HCT116 (cell line): Measurements from ENCODE around the gene TRAF3IP1. TPM values are rescaled to one million over a fixed set of nuclear protein-coding genes. Genes with fewer than 3 reads are reported as not detected.

Source experiments
- ATAC-seq: fragments of 200-7000 bp; cut with Tn5 transposase; 2 replicates; pipeline ENCODE4 v1.9.1; 2020; ENCODE audit warnings: mild to moderate bottlenecking, moderate library complexity
- BruUV-seq: library from RNA; stranded (reverse); fragments of 400-500 nt; replicated peaks from 2 replicates; lab custom pipeline; 2021; lab: Mats Ljungman, UMichigan
- CTCF ChIA-PET: fragments of 300-600 bp; sonication (Branson Sonifier 250); formaldehyde crosslinking; loops from one replicate; lab custom pipeline; 2021; ENCODE audit warnings: antibody characterized with exemption; lab: Charles Lee
- POLR2A ChIA-PET: fragments of 300-600, 350-600 bp; sonication (Branson Sonifier 250); formaldehyde crosslinking; loops from one replicate; lab custom pipeline; 2021; ENCODE audit warnings: antibody characterized with exemption; lab: Charles Lee
- RAD21 ChIA-PET, 2 experiments: fragments of 300-600 bp; sonication (Branson Sonifier 250); formaldehyde crosslinking; loops; one replicate each; lab custom pipeline; 2023; ENCODE audit warnings: low total read pairs in 2 of 2; ENCODE audit not compliant: uncharacterized antibody in 2 of 2, unreplicated experiment in 2 of 2, low non-redundant PET in 1 of 2; lab: Charles Lee
- DNase-seq: peaks from one replicate; pipeline ENCODE4 v3.0.0-alpha.2; 2010; ENCODE audit warnings: low read depth, low spot score
- H2AFZ ChIP-seq: fragments of 200-600 bp; shearing (Covaris generic), sonication (generic); 2 replicates; pipeline ENCODE4 v1.6.1; 2017; ENCODE audit warnings: low read depth, mixed run types, mixed read lengths, antibody characterized with exemption, low read length; ENCODE audit not compliant: poor library complexity, severe bottlenecking
- H3K27ac ChIP-seq: 2 replicates; pipeline ENCODE4 v1.5.1; 2012; ENCODE audit warnings: low read depth, low read length
- H3K27me3 ChIP-seq: fragments of 200-600 bp; sonication (generic); 2 replicates; pipeline ENCODE4 v1.6.1; 2016; ENCODE audit warnings: mixed run types, low read length, mixed read lengths; ENCODE audit not compliant: insufficient read depth
- H3K36me3 ChIP-seq, 2 experiments: fragments of 200-500 bp in 1 of 2; fragments of 200-600 bp in 1 of 2; sonication (Bioruptor generic) in 1 of 2; sonication (generic) in 1 of 2; 2 replicates each; pipeline versions ENCODE4 v1.5.1 to v1.6.1; 2014 to 2016; ENCODE audit warnings: low read length in 2 of 2, inconsistent platforms in 1 of 2, mixed read lengths in 1 of 2, mixed run types in 1 of 2; ENCODE audit not compliant: insufficient read depth in 2 of 2, control insufficient read depth in 1 of 2
- H3K4me1 ChIP-seq, 2 experiments: fragments of 200-600 bp in 1 of 2; sonication (generic) in 1 of 2; 2 replicates each; pipeline versions ENCODE4 v1.5.1 to v1.6.1; 2012 to 2017; ENCODE audit warnings: low read length in 2 of 2, inconsistent platforms in 1 of 2, mild to moderate bottlenecking in 1 of 2, mixed read lengths in 1 of 2, mixed run types in 1 of 2, moderate library complexity in 1 of 2; ENCODE audit not compliant: insufficient read depth in 2 of 2, control insufficient read depth in 1 of 2
- H3K4me2 ChIP-seq: fragments of 200-600 bp; sonication (generic); 2 replicates; pipeline ENCODE4 v1.6.1; 2017; ENCODE audit warnings: mixed run types, low read length, mixed read lengths
- H3K4me3 ChIP-seq, 2 experiments: fragments of 200-600 bp in 1 of 2; sonication (generic) in 1 of 2; replicated peaks in 1 of 2; 2 replicates each; pipeline ENCODE4 v1.5.1; 2011 to 2016; ENCODE audit warnings: low read length in 2 of 2, control low read depth in 1 of 2, low read depth in 1 of 2, mild to moderate bottlenecking in 1 of 2, mixed read lengths in 1 of 2, mixed run types in 1 of 2
- H3K79me2 ChIP-seq: fragments of 200-600 bp; sonication (generic); 2 replicates; pipeline ENCODE4 v1.6.1; 2017; ENCODE audit warnings: mild to moderate bottlenecking, mixed run types, low read length, moderate library complexity, mixed read lengths; ENCODE audit not compliant: insufficient read depth
- H3K9ac ChIP-seq: fragments of 200-600 bp; sonication (generic); 2 replicates; pipeline ENCODE4 v1.6.1; 2016; ENCODE audit warnings: low read length, mixed read lengths
- H3K9me2 ChIP-seq: fragments of 200-600 bp; sonication (generic), shearing (Covaris generic); 2 replicates; pipeline ENCODE4 v1.6.1; 2017; ENCODE audit warnings: mixed run types, mild to moderate bottlenecking, moderate library complexity; ENCODE audit not compliant: insufficient read depth
- H3K9me3 ChIP-seq, 2 experiments: fragments of 200-500 bp in 1 of 2; fragments of 200-600 bp in 1 of 2; sonication (Bioruptor generic) in 1 of 2; sonication (generic) in 1 of 2; 2 replicates each; pipeline ENCODE4 v1.6.1; 2014 to 2017; ENCODE audit warnings: low read length in 2 of 2, mixed read lengths in 2 of 2, inconsistent platforms in 1 of 2, low read depth in 1 of 2, mild to moderate bottlenecking in 1 of 2, mixed run types in 1 of 2, moderate library complexity in 1 of 2; ENCODE audit not compliant: control insufficient read depth in 1 of 2, insufficient read depth in 1 of 2
- H4K20me1 ChIP-seq: fragments of 200-600 bp; sonication (generic), shearing (Covaris generic); 2 replicates; pipeline ENCODE4 v1.6.1; 2017; ENCODE audit warnings: mixed run types, mild to moderate bottlenecking, moderate library complexity; ENCODE audit not compliant: insufficient read depth
- CBX3 ChIP-seq: IDR thresholded peaks from 2 replicates; pipeline ENCODE4 v1.6.1; 2012; ENCODE audit warnings: low read depth
- EGR1 ChIP-seq: IDR thresholded peaks from 2 replicates; pipeline ENCODE4 v1.6.1; 2012; ENCODE audit warnings: low read depth
- ELF1 ChIP-seq: IDR thresholded peaks from 2 replicates; pipeline ENCODE4 v1.6.1; 2012; ENCODE audit warnings: low read depth, borderline replicate concordance
- EZH2 ChIP-seq: fragments of 200-600 bp; sonication (generic); IDR thresholded peaks from 2 replicates; pipeline ENCODE4 v1.6.1; 2017; ENCODE audit warnings: antibody characterized with exemption, mixed run types
- EZH2phosphoT487 ChIP-seq: fragments of 200-600 bp; IDR thresholded peaks from 2 replicates; pipeline ENCODE4 v1.6.1; 2018; ENCODE audit warnings: antibody characterized with exemption, borderline replicate concordance
- JUND ChIP-seq: IDR thresholded peaks from 2 replicates; pipeline ENCODE4 v1.6.1; 2012
- POLR2A ChIP-seq: IDR thresholded peaks from 2 replicates; pipeline ENCODE4 v1.7.0; 2011; ENCODE audit warnings: borderline replicate concordance; ENCODE audit not compliant: insufficient read depth, insufficient read length; ENCODE audit errors: extremely low read depth
- POLR2AphosphoS5 ChIP-seq: IDR thresholded peaks from 2 replicates; pipeline ENCODE4 v1.6.1; 2011; ENCODE audit warnings: mild to moderate bottlenecking, low read depth, low read length, moderate library complexity
- RAD21 ChIP-seq: IDR thresholded peaks from 2 replicates; pipeline ENCODE4 v1.6.1; 2012; ENCODE audit warnings: low read depth, mild to moderate bottlenecking
- SIN3A ChIP-seq: IDR thresholded peaks from 2 replicates; pipeline ENCODE4 v1.6.1; 2012; ENCODE audit warnings: low read depth
- SP1 ChIP-seq: IDR thresholded peaks from 2 replicates; pipeline ENCODE4 v1.6.1; 2012; ENCODE audit warnings: low read depth
- SRF ChIP-seq: IDR thresholded peaks from 2 replicates; pipeline ENCODE4 v1.6.1; 2012; ENCODE audit warnings: low read depth
- TCF7L2 ChIP-seq: IDR thresholded peaks from 2 replicates; pipeline ENCODE4 v1.7.0; 2011; ENCODE audit warnings: borderline replicate concordance, inconsistent platforms; ENCODE audit not compliant: insufficient read depth, insufficient read length; ENCODE audit errors: extremely low read depth
- YY1 ChIP-seq: IDR thresholded peaks from 2 replicates; pipeline ENCODE4 v1.6.1; 2011; ENCODE audit warnings: low read length, low read depth, moderate library complexity, mild to moderate bottlenecking; ENCODE audit not compliant: insufficient replicate concordance; ENCODE audit errors: extremely low read depth
- ZFX ChIP-seq: fragments of 450-650 bp; IDR thresholded peaks from 2 replicates; pipeline ENCODE4 v1.6.1; 2017
- ZNF274 ChIP-seq: fragments of 200-500 bp; sonication (Bioruptor generic); IDR thresholded peaks from 2 replicates; pipeline ENCODE4 v1.6.1; 2014; ENCODE audit warnings: mild to moderate bottlenecking, low read depth, low read length, inconsistent platforms
- intact Hi-C: fragments of 100-400 bp; cut with micrococcal nuclease; formaldehyde crosslinking; loops from 2 replicates; pipeline ENCODE4 v1.10.0; 2022
- total RNA-seq: library from RNA; stranded (reverse); gene quantifications from one replicate; pipeline ENCODE4 v1.2.1, GENCODE V29; 2021; ENCODE audit not compliant: unreplicated experiment
- TF ChIP-seq, protein P1 (sequence below): IDR thresholded peaks from 2 replicates; pipeline ENCODE4 v1.6.1; 2012
- TF ChIP-seq, protein P2 (sequence below): IDR thresholded peaks from 2 replicates; pipeline ENCODE4 v1.6.1; 2012
- TF ChIP-seq, protein P3 (sequence below): IDR thresholded peaks from 2 replicates; pipeline ENCODE4 v1.6.1; 2011; ENCODE audit warnings: mild to moderate bottlenecking, low read length, moderate library complexity; ENCODE audit not compliant: insufficient replicate concordance; ENCODE audit errors: extremely low read depth
- TF ChIP-seq, protein P4 (sequence below), 3 experiments: fragments of 200-600 bp in 1 of 3; sonication (generic) in 1 of 3; IDR thresholded peaks in 2 of 3; conservative IDR thresholded peaks in 1 of 3; 2 replicates each; pipeline ENCODE4 v1.5.1; 2012 to 2017; ENCODE audit warnings: low read depth in 2 of 3, low read length in 2 of 3, antibody characterized with exemption in 1 of 3, borderline replicate concordance in 1 of 3, control low read depth in 1 of 3, mild to moderate bottlenecking in 1 of 3, mixed read lengths in 1 of 3, mixed run types in 1 of 3, moderate library complexity in 1 of 3; ENCODE audit not compliant: insufficient read depth in 1 of 3

The TRAF3IP1 gene
- total RNA-seq, 1 experiment from 2014 or later: 19.4 TPM

DNA sequence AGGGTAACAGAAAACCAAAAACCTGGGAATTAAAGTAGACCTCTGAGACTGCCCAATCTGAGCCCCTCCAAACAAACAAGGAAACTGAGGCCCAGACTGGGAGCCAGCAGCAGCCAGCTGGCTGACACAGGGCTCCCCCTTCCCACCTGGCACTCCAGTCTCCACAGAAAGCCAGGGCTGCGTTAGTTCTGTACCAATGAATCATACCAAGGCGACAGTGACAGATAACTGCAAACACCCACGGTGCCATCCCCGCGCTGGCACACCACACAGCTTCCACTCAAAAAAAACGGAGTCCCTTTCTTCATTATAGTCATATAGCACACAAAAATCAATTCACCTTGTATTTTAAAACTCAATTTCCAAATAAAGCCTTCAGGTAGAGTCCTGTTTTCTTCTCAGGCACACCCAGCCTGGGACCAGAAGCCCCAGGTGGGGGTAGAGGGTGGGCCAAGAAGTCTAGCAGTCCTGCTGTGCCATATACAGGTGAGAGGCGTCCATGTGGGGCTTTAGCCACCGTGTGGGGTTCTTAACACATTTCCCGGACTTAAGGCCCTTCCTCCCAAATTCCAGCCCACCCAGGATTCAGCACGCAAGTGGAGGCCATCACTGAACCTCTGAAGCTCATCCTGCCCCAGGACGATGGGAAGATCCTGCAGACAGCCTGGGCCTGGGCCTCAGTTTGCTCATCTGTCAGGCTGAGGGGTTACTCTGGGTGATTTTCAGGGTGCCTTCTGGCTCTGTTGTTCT is 33.2 kb upstream of the TRAF3IP1 start:
- Histone ChIP-seq H3K4me1 (peaks cover 21 to 41% of the 10 kb centered on the region in 2 experiments), H3K27ac (no peak overlapping the region), H3K9me2 (no peaks in the 10 kb centered on the region), H3K79me2 (peaks cover 40% of the 10 kb centered on the region), H3K36me3 (no peaks in the 10 kb centered on the region), H3K4me2 (peak overlapping the region; percentile 96), H3K9me3 (no peaks in the 10 kb centered on the region), H4K20me1 (no peaks in the 10 kb centered on the region), H3K9ac (peak overlapping the region; percentile 83), H2AFZ (no peak overlapping the region), H3K4me3 (peak overlapping the region; percentile 73 to 84), H3K27me3 (no peaks in the 10 kb centered on the region)
- POLR2A ChIA-PET: no interaction called here
- no TSS peak for BruUV-seq
- CTCF ChIA-PET: no interaction called here
- intact Hi-C loops: no loop called here
- RAD21 ChIA-PET: no interaction called here
- TF ChIP-seq JUND: no peak
- TF ChIP-seq ZNF274: no peak
- TF ChIP-seq SRF: no peak
- TF ChIP-seq YY1: no peak
- TF ChIP-seq ELF1: no peak
- TF ChIP-seq, protein P1, sequence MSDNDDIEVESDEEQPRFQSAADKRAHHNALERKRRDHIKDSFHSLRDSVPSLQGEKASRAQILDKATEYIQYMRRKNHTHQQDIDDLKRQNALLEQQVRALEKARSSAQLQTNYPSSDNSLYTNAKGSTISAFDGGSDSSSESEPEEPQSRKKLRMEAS: no peak
- no peak for TF ChIP-seq ZFX
- TF ChIP-seq SP1: no peak
- no peak for TF ChIP-seq EZH2
- TF ChIP-seq, protein P2, sequence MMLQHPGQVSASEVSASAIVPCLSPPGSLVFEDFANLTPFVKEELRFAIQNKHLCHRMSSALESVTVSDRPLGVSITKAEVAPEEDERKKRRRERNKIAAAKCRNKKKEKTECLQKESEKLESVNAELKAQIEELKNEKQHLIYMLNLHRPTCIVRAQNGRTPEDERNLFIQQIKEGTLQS: no peak
- no peak for TF ChIP-seq TCF7L2
- TF ChIP-seq, protein P3, sequence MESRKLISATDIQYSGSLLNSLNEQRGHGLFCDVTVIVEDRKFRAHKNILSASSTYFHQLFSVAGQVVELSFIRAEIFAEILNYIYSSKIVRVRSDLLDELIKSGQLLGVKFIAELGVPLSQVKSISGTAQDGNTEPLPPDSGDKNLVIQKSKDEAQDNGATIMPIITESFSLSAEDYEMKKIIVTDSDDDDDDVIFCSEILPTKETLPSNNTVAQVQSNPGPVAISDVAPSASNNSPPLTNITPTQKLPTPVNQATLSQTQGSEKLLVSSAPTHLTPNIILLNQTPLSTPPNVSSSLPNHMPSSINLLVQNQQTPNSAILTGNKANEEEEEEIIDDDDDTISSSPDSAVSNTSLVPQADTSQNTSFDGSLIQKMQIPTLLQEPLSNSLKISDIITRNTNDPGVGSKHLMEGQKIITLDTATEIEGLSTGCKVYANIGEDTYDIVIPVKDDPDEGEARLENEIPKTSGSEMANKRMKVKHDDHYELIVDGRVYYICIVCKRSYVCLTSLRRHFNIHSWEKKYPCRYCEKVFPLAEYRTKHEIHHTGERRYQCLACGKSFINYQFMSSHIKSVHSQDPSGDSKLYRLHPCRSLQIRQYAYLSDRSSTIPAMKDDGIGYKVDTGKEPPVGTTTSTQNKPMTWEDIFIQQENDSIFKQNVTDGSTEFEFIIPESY: no peak
- no peak for TF ChIP-seq POLR2A
- TF ChIP-seq, protein P4, sequence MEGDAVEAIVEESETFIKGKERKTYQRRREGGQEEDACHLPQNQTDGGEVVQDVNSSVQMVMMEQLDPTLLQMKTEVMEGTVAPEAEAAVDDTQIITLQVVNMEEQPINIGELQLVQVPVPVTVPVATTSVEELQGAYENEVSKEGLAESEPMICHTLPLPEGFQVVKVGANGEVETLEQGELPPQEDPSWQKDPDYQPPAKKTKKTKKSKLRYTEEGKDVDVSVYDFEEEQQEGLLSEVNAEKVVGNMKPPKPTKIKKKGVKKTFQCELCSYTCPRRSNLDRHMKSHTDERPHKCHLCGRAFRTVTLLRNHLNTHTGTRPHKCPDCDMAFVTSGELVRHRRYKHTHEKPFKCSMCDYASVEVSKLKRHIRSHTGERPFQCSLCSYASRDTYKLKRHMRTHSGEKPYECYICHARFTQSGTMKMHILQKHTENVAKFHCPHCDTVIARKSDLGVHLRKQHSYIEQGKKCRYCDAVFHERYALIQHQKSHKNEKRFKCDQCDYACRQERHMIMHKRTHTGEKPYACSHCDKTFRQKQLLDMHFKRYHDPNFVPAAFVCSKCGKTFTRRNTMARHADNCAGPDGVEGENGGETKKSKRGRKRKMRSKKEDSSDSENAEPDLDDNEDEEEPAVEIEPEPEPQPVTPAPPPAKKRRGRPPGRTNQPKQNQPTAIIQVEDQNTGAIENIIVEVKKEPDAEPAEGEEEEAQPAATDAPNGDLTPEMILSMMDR (IDR thresholded peaks at IDR 0.05 in 2 of 3, conservative IDR thresholded peaks at IDR 0.05 in 1 of 3; ENCODE audit: borderline replicate concordance in 1 of 3, insufficient read depth in 1 of 3, low read depth in 2 of 3, low read length in 2 of 3): no peak
- TF ChIP-seq SIN3A: no peak
- TF ChIP-seq EZH2phosphoT487: no peak
- no peak for TF ChIP-seq RAD21
- TF ChIP-seq POLR2AphosphoS5: no peak
- TF ChIP-seq EGR1: no peak
- TF ChIP-seq CBX3: no peak
- DNase-seq: no peak
- ATAC-seq: no peak
